ENCODE data around the gene HAPLN3. TPM values are rescaled to one million over a fixed set of nuclear protein-coding genes. Genes with fewer than 3 reads are reported as not detected.

HAPLN3 gene
- total and polyA plus RNA-seq, 8 donors: 0.32 to 3.7 (median 2.0) TPM

DNA sequence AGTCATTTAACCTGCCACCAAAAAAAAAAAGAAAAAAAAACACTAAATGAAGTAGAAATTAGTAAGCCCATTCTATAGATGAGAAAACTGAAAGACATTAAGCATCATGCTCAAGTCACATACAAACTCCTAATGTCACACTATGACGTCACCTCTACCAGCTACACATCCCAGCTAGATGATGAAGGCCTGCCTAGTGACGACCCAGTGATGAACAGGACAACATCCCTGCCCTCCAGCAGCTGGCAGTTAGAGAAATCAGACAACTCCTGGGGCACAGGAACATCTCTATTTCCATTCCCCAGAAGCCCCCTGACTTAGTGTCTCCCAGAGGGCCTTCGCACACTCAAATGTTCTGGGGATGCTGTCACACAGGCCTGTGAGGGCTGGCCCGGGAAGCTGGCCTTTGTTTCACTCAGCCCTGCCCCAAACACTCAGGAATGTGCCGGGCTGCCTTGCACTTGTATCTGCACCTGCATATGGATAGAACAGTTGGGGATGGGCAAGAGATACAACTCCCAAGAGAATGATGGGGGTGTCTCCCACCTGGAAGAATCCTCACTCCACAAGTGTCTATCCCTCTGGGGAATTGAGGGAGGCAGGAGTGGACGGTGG is 7.0 kb upstream of the HAPLN3 start:
- no peak overlapping the region for H3K27ac ChIP-seq
- no peaks in the 10 kb centered on the region for H3K4me1 ChIP-seq
- no peak overlapping the region for H3K4me3 ChIP-seq
- H3K27me3 ChIP-seq: no peaks in the 10 kb centered on the region
- DNase-seq (no peak), ATAC-seq (no peak), FAIRE-seq (no peak)
- no peaks in the 10 kb centered on the region for H3K36me3 ChIP-seq
- TF ChIP-seq, protein P1, sequence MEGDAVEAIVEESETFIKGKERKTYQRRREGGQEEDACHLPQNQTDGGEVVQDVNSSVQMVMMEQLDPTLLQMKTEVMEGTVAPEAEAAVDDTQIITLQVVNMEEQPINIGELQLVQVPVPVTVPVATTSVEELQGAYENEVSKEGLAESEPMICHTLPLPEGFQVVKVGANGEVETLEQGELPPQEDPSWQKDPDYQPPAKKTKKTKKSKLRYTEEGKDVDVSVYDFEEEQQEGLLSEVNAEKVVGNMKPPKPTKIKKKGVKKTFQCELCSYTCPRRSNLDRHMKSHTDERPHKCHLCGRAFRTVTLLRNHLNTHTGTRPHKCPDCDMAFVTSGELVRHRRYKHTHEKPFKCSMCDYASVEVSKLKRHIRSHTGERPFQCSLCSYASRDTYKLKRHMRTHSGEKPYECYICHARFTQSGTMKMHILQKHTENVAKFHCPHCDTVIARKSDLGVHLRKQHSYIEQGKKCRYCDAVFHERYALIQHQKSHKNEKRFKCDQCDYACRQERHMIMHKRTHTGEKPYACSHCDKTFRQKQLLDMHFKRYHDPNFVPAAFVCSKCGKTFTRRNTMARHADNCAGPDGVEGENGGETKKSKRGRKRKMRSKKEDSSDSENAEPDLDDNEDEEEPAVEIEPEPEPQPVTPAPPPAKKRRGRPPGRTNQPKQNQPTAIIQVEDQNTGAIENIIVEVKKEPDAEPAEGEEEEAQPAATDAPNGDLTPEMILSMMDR (IDR thresholded peaks at IDR 0.05): no peak
- intact Hi-C loops (cut with DNase I): loop anchor here in 2 of 3 donors (5.0 to 10.0 kb wide), 3 partner anchors 112 to 272 kb away; no protein-coding TSS in a partner anchor
- H3K9me3 ChIP-seq: no peaks in the 10 kb centered on the region
- 69 to 78% methylated on average over 6 of the region's 6 CpGs for WGBS, 2 donors

DNA sequence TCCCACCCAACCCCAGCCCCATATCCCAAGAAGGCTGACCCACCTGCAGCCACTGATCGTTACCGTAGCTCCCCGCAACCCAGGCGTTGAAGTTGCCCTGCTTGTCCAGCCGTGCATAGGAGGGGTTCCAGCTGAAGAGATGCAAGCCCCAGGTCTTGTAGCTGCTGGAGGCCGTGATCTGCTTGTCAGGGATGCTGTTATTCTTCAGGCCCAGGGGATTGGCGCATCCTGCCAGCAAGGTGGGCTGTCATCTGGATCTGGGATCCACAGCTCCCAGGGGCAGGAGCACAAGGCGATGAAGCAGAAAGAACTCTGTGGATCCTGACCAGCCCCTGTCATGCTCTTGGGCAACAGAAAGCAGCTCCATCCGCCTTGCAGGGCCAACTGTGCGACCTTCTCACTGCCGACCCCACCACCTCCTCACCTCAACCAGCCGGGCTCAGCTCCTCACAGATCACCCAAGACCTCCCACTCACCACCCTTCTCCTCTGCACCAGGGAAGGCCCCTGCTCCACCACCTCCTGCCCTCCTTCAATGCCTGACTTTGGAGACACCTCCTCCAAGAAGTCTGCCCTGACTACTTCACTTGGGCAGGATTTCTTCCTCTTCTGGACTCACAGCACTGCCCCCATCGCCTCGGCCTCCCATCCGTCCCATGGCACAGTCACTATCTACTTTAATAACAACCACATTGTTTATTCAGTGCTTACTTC is 6.3 kb upstream of the HAPLN3 start:
- Histone ChIP-seq H3K27ac (no peak overlapping the region), H3K9me3 (no peaks in the 10 kb centered on the region), H3K4me1 (no peaks in the 10 kb centered on the region), H3K4me3 (no peak overlapping the region), H3K27me3 (no peaks in the 10 kb centered on the region), H3K36me3 (no peaks in the 10 kb centered on the region)
- ATAC-seq (no peak), DNase-seq (no peak), FAIRE-seq (no peak)
- TF ChIP-seq, protein P1 (IDR thresholded peaks at IDR 0.05): no peak
- intact Hi-C loops (cut with DNase I): loop anchor here in 2 of 3 donors (5.0 to 10.0 kb wide), 3 partner anchors 113 to 273 kb away; no protein-coding TSS in a partner anchor
- WGBS, 2 donors: 73 to 86% methylated on average over 15 of the region's 15 CpGs

DNA sequence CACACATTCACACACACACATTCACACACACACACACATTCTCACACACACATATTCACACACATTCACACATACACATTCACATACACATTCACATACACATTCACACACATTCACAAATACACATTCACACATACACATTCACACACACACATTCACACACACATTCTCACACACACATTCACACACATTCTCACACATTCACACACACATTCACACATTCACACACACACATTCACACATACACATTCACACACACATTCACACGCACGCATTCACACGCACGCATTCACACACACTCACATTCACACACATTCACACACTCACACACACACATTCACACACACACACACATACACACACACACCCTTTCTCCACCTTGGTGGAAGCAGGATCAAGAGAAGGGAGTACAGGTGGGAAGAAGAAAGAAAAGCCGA is 5.7 kb upstream of the HAPLN3 start:
- no peak overlapping the region for H3K27ac ChIP-seq
- DNase-seq (no peak), ATAC-seq (no peak), FAIRE-seq (no peak)
- intact Hi-C loops (cut with DNase I): loop anchor here in 2 of 3 donors (5.0 to 10.0 kb wide), 3 partner anchors 114 to 274 kb away; no protein-coding TSS in a partner anchor
- 67 to 85% methylated on average over 5 of the region's 5 CpGs for WGBS, 2 donors
- TF ChIP-seq, protein P1 (IDR thresholded peaks at IDR 0.05): no peak
- H3K4me1 ChIP-seq: no peaks in the 10 kb centered on the region
- no peaks in the 10 kb centered on the region for H3K9me3 ChIP-seq
- H3K4me3 ChIP-seq: no peak overlapping the region
- no peaks in the 10 kb centered on the region for H3K27me3 ChIP-seq
- H3K36me3 ChIP-seq: no peaks in the 10 kb centered on the region

DNA sequence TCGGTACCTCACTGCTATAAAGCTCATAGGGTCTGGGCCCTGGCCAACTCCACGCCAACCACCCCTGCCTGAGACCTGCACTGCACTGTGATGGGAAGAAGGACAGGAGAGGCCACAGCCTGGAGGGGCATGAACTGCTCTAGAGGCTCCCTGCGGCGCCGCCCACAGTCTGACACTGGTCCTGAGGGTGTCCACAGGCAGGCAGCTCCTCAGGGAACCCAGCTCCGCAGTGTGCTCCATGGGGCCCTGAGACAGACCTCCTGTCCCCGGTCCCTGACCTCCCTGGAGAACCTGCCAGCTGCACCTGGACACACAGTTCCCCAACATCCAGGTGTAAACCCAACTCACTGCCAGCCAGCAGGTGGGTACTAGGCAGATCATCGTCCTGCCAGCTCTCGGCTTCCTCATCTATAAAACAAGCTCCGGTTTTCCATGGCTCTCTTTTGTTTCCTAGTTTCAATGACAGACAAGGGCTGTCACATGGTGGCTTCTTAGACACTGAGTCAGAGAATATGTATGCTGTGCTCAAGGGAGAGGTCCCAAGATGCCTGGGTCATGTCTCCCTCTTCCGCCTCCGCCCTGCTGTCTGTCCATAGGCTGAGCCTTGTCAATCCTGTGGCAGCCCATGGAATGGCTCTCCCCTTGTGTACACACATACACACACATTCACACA is 5.1 kb upstream of the HAPLN3 start:
- WGBS, 2 donors: 75 to 83% methylated on average over 10 to 12 of the region's 12 CpGs
- H3K36me3 ChIP-seq: no peaks in the 10 kb centered on the region

More for the DNA sequence above, 5.1 kb upstream of the HAPLN3 start:
- FAIRE-seq: no peak
- H3K4me3 ChIP-seq: no peak overlapping the region
- intact Hi-C loops (cut with DNase I): loop anchor here in 2 of 3 donors (5.0 to 10.0 kb wide), 3 partner anchors 114 to 274 kb away; no protein-coding TSS in a partner anchor
- no peaks in the 10 kb centered on the region for H3K27me3 ChIP-seq
- H3K27ac ChIP-seq: no peak overlapping the region
- H3K9me3 ChIP-seq: no peaks in the 10 kb centered on the region
- TF ChIP-seq, protein P1 (IDR thresholded peaks at IDR 0.05): no peak
- H3K4me1 ChIP-seq: no peaks in the 10 kb centered on the region
- no peak for ATAC-seq
- no peak for DNase-seq
